ENCODE data around the gene THAP7.
A peak's percentile ranks its signal among the peaks of the same experiment; 100 is the strongest.

THAP7 gene

GRCh38 chr22:21030621-21031544 is 29.0 kb upstream of the THAP7 start:
- no peak for DNase-seq

- no peak for DNase-seq
Measured at GRCh38 chr22:21030032-21030431, 28.1 kb upstream of the THAP7 start.

- no peak for DNase-seq
Measured at GRCh38 chr22:21029486-21030025, 27.6 kb upstream of the THAP7 start.

GRCh38 chr22:21028277-21029251 is 26.6 kb upstream of the THAP7 start:
- no peak for DNase-seq

- DNase-seq = no peak
Measured at GRCh38 chr22:21026783-21027692, 25.1 kb upstream of the THAP7 start.

- no peak for DNase-seq
Measured at GRCh38 chr22:21025763-21026755, 24.1 kb upstream of the THAP7 start.

GRCh38 chr22:21025266-21025665 is 23.3 kb upstream of the THAP7 start:
- DNase-seq = no peak

- DNase-seq = no peak
Measured at GRCh38 chr22:21022955-21023614, 21.2 kb upstream of the THAP7 start.

- no peak for DNase-seq
Measured at GRCh38 chr22:21022507-21022906, 20.6 kb upstream of the THAP7 start.

GRCh38 chr22:21020802-21021429 is 19.0 kb upstream of the THAP7 start:
- DNase-seq = peak; percentile 73

GRCh38 chr22:21018314-21018713 is 16.4 kb upstream of the THAP7 start:
- DNase-seq = no peak

GRCh38 chr22:21016644-21017420 is 14.9 kb upstream of the THAP7 start:
- DNase-seq = no peak

- DNase-seq = no peak
Measured at GRCh38 chr22:21015466-21016006, 13.6 kb upstream of the THAP7 start.

GRCh38 chr22:21014726-21015465 is 13.0 kb upstream of the THAP7 start, which contains the start of gene P2RX6:
TSS of gene P2RX6 (plus strand) at chr22:21015165. CDS start at chr22:21015175, 10 bp downstream.
- peak; percentile 97 for DNase-seq

GRCh38 chr22:21014202-21014725 is 12.3 kb upstream of the THAP7 start:
- peak; percentile 100 for DNase-seq

- DNase-seq = no peak
Measured at GRCh38 chr22:21013657-21014201, 11.8 kb upstream of the THAP7 start.
